Measurements from ENCODE around the gene KRTCAP2.

DNA sequence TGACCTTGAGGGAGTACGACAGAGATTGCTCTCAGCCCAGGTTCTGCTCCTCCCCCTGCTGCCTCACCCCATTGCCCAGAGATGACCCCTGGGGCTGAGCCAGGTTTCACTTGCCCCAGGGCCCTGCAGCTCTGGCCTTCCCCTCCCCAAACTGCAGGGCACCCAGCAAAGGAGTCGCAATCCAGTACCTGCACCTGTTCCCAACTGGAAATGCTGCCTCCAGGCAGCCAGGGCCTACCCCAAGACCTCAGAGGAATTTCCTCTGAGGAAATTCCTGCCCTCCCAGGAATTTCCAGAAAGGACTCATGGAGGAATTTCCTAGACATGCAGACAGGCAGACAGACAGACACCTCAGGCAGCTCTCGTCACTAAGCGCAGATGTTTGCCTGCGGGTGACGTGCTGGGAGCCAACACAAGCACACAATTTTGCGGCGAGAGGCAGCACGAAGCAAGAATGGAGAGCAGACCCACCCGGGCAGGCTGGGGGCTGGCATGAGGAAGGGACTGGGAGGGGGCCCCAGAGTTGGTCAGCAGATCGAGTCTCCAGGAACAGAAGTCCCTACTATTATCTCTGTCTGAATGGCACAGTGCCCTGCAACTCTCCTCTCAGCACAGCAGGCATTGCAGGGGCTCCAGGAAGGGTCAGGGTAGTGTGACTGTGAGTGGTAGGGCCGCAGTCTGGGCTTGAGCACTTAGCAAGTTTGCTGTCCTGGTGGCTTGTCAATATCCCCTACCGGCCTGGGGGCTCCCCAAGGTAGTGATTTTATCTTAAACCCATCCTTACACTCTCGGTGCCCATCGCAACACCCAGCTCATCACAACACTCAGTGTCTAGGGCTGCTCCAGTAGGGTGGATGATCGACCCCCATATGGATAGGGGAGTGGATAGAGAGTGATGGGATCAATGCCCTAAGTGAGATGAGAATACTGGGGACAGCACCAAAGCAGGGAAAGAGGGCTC is 48.3 kb downstream of the KRTCAP2 start:
- no peak for TF ChIP-seq CTCF (IDR thresholded peaks at IDR 0.05)
- TF ChIP-seq POLR2AphosphoS5 (IDR thresholded peaks at IDR 0.05): no peak
- no peak for TF ChIP-seq POLR2A (IDR thresholded peaks at IDR 0.05)

Measured in prostate gland (tissue), 2 donors.